Activated CD8-positive, alpha-beta memory T cell treated with anti-CD3 and anti-CD28 coated beads for 1 hour (primary cell): ENCODE data around the gene WDR35.

Experiments
- DNase-seq, 2 donors: peaks; one replicate each; pipeline ENCODE4 v3.0.0-alpha.2; 2020; ENCODE audit warnings: low read depth in 1 of 2; ENCODE audit errors: extremely low read depth in 1 of 2

WDR35 gene

DNA sequence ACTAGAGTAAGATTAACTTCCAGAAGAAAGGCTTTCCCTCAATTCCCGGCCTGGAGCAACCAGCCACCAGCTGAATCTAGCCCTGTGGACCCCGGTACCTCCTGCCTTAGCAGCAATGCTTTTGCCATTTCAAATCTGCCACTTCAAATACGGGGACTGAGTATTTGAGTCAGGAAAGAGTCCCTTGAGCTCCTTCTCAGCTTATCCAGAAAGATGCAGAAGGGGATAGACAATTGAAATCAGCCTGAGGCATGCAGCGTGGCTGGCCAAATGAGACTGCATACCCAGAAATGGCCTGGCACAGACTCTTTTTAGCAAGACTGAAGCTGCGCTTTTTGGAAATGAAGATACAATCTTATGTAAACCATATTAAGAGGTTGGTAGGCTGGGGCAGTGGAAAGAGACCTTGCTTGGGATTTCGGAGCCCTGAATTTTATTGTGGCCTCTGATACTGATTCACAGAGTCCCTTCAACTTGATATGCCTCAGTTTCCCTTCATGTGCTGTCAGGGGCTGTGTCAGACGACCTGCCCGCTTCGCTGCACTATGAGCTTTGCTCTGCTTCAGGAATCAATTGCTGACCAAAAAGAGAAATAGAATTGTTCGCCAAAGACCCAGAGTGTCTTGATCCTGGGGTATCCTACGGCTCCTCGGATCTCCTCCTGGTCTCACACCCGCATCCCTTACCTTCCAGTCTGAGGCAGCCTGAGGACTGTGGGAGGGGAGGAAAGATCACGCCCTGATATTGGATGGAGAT, 21.5 kb upstream of the WDR35 start:
- no peak for DNase-seq

DNA sequence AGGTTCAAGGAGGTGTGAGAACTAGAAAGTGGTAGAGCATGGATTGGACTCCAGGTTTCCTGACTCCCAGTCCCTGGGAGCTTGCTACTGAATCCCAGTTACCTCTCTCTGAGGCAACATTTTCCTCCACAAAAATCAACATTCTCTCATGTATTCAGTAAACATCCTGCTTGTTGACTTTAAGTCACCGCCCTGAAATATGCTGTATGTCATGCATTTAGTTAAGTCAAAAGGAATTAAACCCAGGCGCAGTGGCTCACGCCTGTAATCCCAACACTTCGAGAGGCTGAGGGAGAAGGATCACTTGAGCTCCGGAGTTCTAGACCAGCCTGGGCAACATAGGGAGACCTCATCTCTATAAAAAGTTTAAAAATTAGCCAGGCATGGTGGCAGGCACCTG, 18.8 kb upstream of the WDR35 start:
- DNase-seq = no peak

DNA sequence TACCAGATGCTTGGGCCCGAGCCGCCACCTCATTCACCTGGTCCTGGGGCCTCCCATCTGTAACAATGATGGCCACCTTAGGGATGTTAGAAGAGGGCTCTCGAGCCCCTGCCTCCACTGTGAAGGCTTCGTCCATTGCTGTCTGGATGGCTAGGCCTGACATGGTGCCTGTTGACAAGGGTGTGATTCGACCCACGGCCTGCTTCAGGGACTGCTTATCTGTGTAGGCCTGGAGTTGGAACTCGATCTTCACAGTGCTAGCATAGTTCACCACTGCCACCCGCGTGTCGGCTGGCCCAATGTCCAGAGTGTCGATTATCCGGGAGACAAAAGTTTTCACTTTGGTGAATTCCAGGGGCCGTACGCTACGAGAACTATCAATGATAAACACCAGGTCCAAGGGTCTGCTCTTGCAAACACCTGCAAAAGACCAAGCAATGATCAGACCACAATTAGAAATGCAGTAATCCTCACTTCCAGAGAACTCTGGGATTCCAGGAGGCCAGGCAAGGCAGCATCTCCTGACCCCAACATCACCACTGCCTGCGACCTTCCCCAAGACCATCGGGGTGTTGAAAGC, 16.1 kb upstream of the WDR35 start:
- DNase-seq = no peak

DNA sequence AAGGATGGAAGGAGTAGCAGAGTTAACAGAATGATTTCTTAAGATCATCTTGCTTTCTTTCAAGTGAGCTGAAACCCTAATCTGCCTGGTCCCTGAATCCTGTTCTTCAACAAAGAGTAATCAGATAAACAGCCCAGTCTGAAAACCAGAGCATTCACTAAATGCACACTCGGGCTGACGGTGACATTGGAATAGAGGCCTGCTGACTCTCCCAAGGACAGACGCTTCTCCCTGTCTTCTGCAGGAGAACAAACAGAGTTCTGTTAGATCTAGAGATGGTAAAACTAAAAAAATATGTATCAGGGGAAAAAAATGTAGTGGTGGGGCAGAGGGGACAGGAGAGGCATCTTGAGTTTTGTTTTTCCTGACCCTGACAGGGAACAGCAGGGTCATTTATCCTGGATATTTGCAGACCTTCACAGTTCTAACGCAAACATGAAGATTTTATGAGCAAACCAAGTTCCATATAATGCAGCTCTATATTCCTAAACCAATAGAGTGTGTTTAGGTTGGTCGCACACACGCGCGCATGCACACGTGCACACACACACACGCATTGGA, 15.2 kb upstream of the WDR35 start:
- no peak for DNase-seq

DNA sequence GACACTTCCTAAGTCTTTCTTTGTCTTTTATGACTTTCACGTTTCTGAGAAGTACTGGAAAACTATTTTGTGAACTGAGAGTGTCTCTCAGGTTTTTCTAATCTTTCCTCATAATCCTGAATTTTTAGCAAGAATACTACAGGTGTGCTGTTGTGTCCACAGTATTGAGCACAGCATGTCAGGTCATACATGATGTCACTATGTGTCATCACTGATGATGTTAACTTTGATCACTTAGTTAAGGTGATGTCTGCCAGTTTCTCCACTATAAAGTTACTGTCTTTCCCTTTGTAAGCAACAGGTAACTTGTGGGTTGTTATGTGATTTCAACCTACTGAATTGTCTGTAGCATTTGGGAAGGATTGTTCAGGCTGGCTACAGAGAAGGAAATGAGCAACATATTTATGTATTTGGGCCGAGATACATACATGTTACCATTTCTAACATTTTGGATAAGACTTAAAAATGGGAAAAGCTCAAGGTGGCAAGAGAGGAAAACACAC, 11.5 kb upstream of the WDR35 start:
- no peak for DNase-seq

DNA sequence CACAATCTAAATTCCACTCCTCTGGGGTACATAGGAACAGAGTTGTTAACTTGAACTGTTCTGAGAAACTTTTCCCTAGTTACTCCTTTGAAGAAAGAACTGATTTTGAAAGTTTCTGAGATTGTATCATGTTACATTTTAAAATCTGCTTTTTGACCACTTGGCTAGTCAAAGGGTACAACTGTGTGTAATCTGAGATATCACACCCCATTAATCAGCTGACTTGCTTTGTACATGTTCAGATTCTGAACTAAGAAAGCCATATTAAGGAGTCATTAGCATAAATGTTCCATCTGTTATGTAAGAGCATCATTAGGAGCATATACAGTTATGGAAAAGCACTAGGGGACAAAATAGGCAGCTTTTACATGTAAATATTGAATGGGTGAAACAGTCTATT, 3.8 kb upstream of the WDR35 start:
- no peak for DNase-seq

DNA sequence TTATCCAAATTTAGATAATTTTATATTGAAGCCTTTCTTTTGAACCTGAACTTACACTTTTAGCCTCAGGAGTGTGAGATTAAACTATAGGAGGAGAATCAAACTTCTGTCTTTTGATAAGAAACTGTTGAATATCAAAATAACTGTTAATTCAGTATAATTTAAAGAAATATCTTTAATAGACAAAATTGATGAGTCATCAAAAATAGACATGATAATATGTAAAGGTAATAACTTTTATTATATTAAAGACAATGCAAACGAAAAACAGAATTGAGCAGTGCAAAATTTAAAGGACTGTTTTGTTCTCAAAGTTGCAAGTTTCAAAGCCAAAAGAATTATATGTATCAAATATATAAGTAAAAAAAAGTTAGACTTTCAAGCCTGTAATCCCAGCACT, 2.0 kb upstream of the WDR35 start:
- no peak for DNase-seq

DNA sequence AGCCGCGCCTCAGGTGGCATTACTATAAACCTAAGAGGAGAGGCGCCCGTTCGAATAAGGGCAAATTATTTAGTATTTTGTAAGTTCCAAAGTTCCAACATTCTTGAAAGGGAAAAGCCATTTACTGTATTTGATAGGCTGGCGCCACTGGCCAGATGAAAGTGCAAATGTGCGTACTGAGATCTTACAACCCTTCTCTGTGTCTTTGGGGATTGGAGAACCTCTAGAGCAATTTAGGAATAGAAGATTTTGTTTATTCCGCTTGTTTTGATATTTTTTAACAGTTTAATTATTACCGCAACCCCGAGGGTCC, 467 bp upstream of the WDR35 start:
- no peak for DNase-seq

DNA sequence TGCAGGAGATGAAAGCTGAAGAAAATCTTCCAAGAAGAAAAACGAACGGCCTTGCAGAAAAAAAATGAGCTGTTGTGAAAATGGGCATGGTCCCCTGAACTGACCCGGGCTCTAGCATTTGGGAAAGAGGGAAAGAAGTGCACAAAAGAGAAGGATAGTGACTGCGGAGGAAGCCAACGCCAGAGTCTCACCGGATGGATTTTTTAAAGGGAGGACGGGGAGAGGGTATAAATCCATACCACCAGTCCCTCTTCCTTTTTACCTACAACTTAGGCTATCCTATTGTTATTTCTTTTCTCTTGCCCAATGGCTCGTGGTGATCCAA, 601 bp downstream of the WDR35 start:
- no peak for DNase-seq

DNA sequence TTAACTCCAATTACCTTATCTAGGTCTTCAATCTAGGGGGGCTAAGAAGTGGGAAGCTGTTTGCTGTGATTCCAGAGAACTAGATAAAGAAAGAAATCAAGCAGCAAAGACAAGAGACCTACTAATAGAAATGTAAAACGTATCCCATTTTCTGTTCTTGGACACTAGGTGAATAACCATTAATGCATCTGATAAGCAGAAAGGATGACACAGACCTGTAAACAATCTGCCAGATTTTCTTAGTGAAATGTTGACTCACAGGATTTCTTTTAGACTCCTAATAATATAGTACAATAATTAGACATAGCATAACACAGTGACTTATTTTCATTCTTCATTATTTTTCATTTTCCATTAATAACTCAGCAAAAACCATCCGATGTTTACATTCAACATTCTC, 1.3 kb downstream of the WDR35 start:
- DNase-seq = no peak

DNA sequence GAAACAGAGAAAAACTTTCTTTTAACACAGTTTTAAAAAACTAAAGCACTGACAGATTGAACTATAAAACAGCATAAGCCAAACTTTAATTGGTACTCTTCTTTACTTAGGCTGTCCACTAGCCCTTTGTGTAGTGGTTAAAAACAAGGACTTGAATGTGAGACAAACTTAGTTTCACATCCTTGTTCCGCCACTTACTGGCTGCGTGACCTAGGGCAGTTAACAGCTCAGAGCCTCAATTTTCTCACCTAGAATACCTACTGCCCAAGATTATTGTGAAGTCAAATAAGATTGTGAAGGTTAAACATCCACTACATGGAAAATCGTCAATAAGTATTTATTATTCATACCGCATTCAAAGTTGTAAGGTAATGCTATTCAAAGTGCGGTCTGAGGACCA, 2.0 kb downstream of the WDR35 start:
- no peak for DNase-seq

DNA sequence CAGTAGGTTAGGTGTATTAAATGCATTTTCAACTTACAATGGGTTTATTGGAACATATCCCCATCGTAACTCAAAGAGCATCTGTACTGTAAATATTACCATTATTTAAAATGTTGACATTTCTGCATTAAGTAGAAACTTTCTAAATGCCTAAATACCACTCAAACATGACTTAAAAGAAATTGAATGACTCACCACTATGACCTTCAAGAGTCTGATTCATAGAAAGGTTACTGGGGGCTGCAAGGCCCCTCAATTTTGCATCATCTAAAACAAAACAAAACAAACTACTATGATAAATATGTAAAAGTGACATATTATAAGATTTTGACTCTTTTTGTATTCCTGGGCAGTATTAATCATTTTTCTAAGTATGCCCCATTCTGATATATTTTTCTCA, 7.6 kb downstream of the WDR35 start:
- no peak for DNase-seq

DNA sequence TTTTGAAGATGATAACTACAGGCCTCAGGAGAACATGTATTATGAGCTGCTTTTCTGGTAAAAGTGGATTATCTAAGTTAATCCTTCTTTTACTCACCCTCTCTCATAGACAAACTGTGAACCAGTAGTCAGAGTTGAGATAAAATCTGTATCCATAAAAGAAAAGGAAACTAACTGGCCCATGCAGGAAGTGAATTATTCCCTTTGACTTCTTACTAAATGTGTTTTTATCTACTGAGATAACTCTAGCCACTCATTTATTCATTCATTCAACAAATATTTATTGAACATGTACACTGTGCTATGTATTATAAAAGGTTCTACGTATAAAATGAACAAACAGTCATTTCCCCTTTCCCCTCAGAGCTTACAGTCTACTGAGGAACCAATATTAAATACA, 10.0 kb downstream of the WDR35 start:
- DNase-seq = no peak

DNA sequence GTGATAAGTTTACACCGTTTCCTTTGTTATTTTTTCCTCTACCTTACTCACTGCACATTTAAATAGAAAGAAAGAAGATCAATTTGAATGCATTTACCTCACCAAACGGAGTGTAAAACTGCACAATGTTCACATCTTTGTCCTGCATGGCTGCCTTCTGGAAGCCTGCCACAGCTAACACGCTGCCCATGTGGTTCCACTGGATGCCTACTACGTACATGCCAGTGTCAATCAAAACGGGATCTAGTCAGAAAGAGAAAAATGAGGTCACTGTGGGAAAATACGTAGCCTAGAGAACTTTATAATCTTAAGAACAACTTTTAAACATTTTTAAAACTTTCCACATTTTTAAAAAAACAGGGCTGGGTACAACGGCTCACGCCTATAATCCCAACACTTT, 16.4 kb downstream of the WDR35 start:
- DNase-seq = no peak

DNA sequence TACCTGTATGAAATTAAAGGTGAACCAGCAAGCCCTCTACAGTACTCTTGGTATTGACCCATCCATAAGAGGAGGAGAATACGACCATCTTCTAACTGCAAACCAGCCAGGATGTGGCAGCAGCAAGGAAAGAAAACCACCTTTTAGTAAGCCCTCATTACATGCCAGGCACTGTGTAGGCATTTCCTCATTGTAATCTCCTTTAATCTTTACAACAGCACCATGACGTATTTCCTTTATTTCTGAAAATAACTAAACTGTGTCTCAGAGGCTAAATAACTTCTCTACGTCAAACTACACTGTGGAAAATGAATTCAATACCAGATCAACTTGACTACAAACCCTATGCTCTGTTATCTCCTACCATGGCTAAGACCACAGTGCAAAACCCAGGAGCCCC, 18.2 kb downstream of the WDR35 start:
- DNase-seq = no peak

DNA sequence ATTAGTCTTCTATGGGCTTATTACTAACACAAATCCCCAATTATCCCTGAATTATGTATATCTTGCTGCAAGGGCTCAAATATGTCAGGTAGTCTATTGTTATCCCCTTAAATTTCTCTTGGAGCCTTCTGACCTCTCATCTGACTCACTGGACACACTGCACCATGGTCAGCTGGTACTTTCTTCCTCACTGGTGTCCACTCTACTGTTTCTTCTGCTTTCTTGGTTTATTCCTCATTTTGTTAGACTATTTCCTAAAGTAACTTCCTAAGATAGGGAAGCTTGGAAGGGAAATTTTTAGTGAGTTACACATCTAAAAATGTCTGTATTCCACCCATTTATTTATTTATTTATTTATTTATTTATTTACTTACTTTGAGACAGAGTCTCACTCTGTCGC, 26.5 kb downstream of the WDR35 start:
- no peak for DNase-seq

DNA sequence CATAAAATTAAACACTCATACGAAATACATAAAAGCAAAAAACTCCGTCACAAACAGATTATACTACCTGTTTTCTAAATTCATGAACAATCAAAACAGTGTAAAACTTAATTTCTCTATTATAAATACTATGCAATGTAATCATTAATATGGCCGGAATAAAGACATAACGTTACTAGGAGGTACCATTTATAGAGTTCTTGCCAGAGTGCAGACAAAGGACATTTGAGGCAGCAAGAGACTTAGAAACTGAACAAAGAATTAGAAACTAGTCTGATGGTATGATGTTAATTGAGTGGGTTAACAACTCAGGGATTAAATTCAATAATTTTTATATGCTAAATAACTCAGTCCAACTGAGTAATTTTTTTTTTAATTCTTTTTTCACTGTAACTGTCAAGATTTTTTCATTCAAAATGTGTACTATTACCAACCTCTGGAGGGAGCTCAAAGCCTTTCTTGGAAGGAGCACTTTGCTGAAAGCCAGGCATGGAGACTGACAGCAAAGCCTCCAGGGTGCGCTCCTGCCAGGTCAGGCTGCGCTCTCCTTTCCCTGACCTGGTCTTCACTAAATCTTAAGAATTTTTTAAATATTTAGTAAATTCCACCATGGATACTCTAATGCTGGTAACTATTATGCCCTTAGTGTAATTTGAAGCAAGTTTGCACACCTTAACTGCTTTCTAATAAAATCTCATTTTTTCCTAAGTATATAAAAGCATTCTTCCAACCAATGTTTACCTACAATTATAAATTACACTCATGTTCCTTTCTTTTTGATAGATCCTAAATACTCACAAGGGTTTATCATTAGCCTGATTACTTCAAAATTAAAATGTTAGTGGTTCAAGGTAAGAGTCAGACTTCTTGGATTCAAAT, 34.1 kb downstream of the WDR35 start:
- no peak for DNase-seq

DNA sequence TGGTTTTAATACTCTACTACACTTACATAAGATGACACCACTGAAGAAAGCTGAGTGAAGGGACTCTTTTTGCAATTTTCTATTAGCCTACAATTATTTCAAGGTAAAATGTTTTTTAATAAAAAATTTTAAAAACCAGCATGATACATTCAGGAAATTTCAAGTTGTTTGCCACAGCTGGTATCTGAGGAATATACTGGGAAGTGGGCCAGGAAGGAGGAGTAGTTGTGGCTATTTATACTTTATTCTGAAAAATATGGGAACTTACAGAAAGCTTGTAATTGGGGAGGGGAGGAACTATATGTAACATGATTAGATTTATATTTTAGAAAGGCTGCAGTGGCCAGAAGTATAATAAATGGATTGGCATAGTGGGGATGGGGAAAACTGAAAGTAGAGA, 40.8 kb downstream of the WDR35 start:
- no peak for DNase-seq

DNA sequence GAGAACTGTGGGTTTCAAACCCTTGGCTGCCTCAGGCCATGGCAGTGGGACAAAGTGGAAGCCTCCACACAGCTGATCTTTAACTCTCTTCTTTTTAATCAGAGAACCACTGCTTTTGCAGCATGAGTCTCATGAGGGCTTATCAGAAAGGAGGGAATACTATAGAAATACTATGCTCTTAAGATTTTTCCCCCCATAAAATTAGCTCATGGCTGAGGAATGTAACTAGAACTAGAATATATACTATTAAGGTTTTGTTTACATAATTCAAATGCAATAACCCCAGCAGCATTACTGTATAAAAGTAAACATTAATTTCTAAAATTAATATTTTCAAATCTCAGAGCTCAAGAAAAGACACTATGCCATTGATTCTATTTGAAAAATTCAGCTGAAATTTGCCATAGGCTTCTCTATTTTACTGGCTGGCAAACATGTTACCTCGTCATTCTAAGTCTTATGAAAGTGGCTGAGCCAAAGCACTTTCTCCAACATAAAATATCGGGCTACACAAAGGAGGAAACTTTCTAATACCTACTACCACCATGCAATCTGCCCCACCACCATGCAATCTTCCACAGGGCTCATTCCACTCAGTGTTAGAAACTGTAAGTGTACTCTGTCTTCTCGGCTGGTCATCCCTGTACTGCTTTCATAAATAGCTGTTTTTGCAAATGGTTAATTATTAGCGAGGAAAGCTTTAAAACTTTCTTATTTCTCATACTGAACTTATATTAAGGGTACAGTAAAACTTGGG, 42.5 kb downstream of the WDR35 start:
- no peak for DNase-seq

DNA sequence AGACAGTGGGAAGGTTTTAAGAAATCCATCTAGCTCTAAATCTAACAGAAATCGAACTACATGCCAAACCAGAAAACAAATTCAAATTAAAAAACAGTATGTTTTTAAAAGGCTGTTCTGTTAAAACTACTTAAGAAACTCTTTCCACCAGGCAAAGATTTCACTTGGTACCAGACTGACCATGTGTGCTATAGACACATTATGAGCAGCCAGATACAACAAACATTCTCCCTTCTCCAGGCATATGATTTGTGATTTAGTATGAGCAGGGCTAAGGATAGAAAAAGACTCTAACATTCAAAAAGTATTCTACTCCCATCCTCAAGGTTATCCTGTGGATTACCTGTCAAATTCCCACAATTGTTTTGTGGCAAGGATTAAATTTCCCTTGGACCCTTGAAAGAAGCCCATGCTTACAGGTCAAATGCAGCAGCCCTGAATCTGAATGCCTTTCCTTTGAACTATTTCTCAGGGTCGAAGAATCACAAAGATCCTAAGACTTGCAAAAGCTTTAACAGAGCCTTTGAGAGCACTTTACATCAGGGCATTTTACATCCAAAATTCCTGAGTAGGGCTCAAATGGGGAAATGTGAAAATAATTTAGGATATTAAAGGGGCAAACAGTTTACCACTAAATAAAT, 45.6 kb downstream of the WDR35 start:
- no peak for DNase-seq

DNA sequence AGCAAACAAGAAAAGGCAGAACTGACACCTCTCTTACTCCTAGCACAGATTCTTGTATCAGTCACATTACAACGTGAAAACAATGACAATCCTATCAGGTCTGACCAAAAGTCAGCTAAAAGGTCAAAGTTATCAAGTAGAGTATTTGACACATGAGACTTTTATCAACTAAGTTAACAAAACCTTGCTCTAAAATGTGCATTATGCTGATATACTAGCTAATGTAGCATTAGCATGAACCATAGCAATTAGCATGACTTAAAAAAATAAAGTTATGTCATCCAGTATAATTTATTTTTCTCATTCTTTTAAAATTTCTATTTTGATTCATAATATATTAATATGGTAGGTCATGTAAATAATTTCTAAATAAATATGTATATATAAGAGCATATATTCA, 46.7 kb downstream of the WDR35 start:
- DNase-seq = no peak
